OCI-LY3 (cell line): ENCODE results near the gene CACNA2D2.

ENCODE experiments used
- H2AFZ ChIP-seq: fragments of 200-600, 300-600 bp; shearing (Covaris generic); 2 replicates; pipeline ENCODE4 v1.6.0; 2014; ENCODE audit warnings: antibody characterized with exemption, low read depth, low read length
- H3K27ac ChIP-seq: fragments of 200-600, 300-600 bp; sonication (generic); 2 replicates; pipeline ENCODE4 v1.5.1; 2014; ENCODE audit warnings: mild to moderate bottlenecking, low read length, moderate library complexity, mixed read lengths
- H3K27me3 ChIP-seq: fragments of 200-600, 300-600 bp; sonication (generic); 2 replicates; pipeline ENCODE4 v1.6.1; 2014; ENCODE audit warnings: low read depth, low read length, mixed read lengths
- H3K36me3 ChIP-seq: fragments of 200-600, 300-600 bp; sonication (generic); replicated peaks from 2 replicates; pipeline ENCODE3; 2014; ENCODE audit warnings: low read depth, low read length, mixed read lengths
- H3K4me1 ChIP-seq: fragments of 300-600, 200-600 bp; sonication (generic); 2 replicates; pipeline ENCODE4 v1.6.1; 2014; ENCODE audit warnings: low read length, mixed read lengths
- H3K4me2 ChIP-seq: fragments of 200-600, 300-600 bp; sonication (generic); 2 replicates; pipeline ENCODE4 v1.6.1; 2014; ENCODE audit warnings: low read length, mixed read lengths
- H3K4me3 ChIP-seq: fragments of 300-600, 200-600 bp; sonication (generic); 2 replicates; pipeline ENCODE4 v1.5.1; 2014; ENCODE audit warnings: antibody characterized with exemption, mild to moderate bottlenecking, low read length, moderate library complexity
- H3K79me2 ChIP-seq: fragments of 300-600, 200-600 bp; shearing (Covaris generic); 2 replicates; pipeline ENCODE4 v1.6.1; 2014; ENCODE audit warnings: mild to moderate bottlenecking, low read length, mixed read lengths
- H3K9ac ChIP-seq: fragments of 300-600, 200-600 bp; shearing (Covaris generic); 2 replicates; pipeline ENCODE4 v1.6.0; 2014; ENCODE audit warnings: mild to moderate bottlenecking, low read length, moderate library complexity
- H3K9me3 ChIP-seq: fragments of 200-600, 300-600 bp; shearing (Covaris generic); 2 replicates; pipeline ENCODE4 v1.6.1; 2014; ENCODE audit warnings: low read length, mixed read lengths; ENCODE audit not compliant: insufficient read depth
- H4K20me1 ChIP-seq: fragments of 200-600, 300-600 bp; sonication (generic); 2 replicates; pipeline ENCODE4 v1.6.1; 2016; ENCODE audit warnings: low read length, mixed read lengths; ENCODE audit not compliant: insufficient read depth
- CTCF ChIP-seq: fragments of 200-600, 300-600 bp; sonication (generic); IDR thresholded peaks from 2 replicates; pipeline ENCODE4 v1.5.1; 2014; ENCODE audit warnings: antibody characterized with exemption, low read length, low read depth
- EZH2phosphoT487 ChIP-seq: fragments of 200-600 bp; shearing (Covaris generic); IDR thresholded peaks from 2 replicates; pipeline ENCODE4 v1.6.1; 2018; ENCODE audit warnings: antibody characterized with exemption, mixed run types, low read depth

Gene CACNA2D2

GRCh38 chr3:50455161-50456018, 48.0 kb downstream of the CACNA2D2 start:
- Histone ChIP-seq H3K4me3 (no peak overlapping the region), H3K79me2 (no peaks in the 10 kb centered on the region), H3K36me3 (no peaks in the 10 kb centered on the region), H3K9ac (no peak overlapping the region), H3K27ac (no peak overlapping the region), H3K4me1 (peaks cover 9% of the 10 kb centered on the region; the same call in 1 of the 2 replicates), H4K20me1 (no peaks in the 10 kb centered on the region), H3K27me3 (peaks cover 4% of the 10 kb centered on the region; the same call in 1 of the 2 replicates), H2AFZ (no peak overlapping the region), H3K9me3 (no peaks in the 10 kb centered on the region), H3K4me2 (no peak overlapping the region)
- TF ChIP-seq EZH2phosphoT487: no peak
- no peak for TF ChIP-seq CTCF

GRCh38 chr3:50454481-50455070, 48.9 kb downstream of the CACNA2D2 start:
- Histone ChIP-seq H3K79me2 (no peaks in the 10 kb centered on the region), H2AFZ (no peak overlapping the region), H3K36me3 (no peaks in the 10 kb centered on the region), H4K20me1 (no peaks in the 10 kb centered on the region), H3K4me3 (no peak overlapping the region), H3K4me2 (no peak overlapping the region), H3K27ac (no peak overlapping the region), H3K27me3 (peaks cover 4% of the 10 kb centered on the region; the same call in 1 of the 2 replicates), H3K9me3 (no peaks in the 10 kb centered on the region), H3K9ac (no peak overlapping the region), H3K4me1 (peaks cover 9% of the 10 kb centered on the region; the same call in 1 of the 2 replicates)
- TF ChIP-seq EZH2phosphoT487: no peak
- TF ChIP-seq CTCF: no peak

GRCh38 chr3:50453907-50454306, 49.5 kb downstream of the CACNA2D2 start:
- H2AFZ ChIP-seq: no peak overlapping the region
- TF ChIP-seq EZH2phosphoT487 (no peak), CTCF (no peak)
- H3K4me2 ChIP-seq: no peak overlapping the region

GRCh38 chr3:50450209-50450921, 53.1 kb downstream of the CACNA2D2 start:
- no peak overlapping the region for H3K9ac ChIP-seq
- no peaks in the 10 kb centered on the region for H4K20me1 ChIP-seq
- no peak overlapping the region for H3K4me2 ChIP-seq
- TF ChIP-seq CTCF: no peak
- no peaks in the 10 kb centered on the region for H3K79me2 ChIP-seq
- H3K9me3 ChIP-seq: no peaks in the 10 kb centered on the region
- no peak overlapping the region for H3K4me3 ChIP-seq
- H2AFZ ChIP-seq: no peak overlapping the region
- H3K36me3 ChIP-seq: no peaks in the 10 kb centered on the region
- no peak overlapping the region for H3K27ac ChIP-seq
- H3K4me1 ChIP-seq: no peaks in the 10 kb centered on the region
- H3K27me3 ChIP-seq: 0 out of 2 replicates have a peak, but pooled peaks cover 4% of the 10 kb centered on the region

More at GRCh38 chr3:50453907-50454306, 49.5 kb downstream of the CACNA2D2 start:
- Histone ChIP-seq H3K4me3 (no peak overlapping the region), H3K4me1 (peaks cover 9% of the 10 kb centered on the region; the same call in 1 of the 2 replicates), H3K27ac (no peak overlapping the region), H3K79me2 (no peaks in the 10 kb centered on the region), H3K36me3 (no peaks in the 10 kb centered on the region), H3K27me3 (peaks cover 4% of the 10 kb centered on the region; the same call in 1 of the 2 replicates), H3K9me3 (no peaks in the 10 kb centered on the region), H4K20me1 (no peaks in the 10 kb centered on the region), H3K9ac (no peak overlapping the region)
